GM18511 (cell line): Measurements from ENCODE around the gene LRBA.
"Not testable (repeated sequence)": the region's sequence is repeated elsewhere in the genome, so short reads cannot be mapped to it uniquely, and the experiment has no call there.

Experiments
- ATAC-seq: cut with Tn5 transposase; IDR thresholded peaks from one replicate; pipeline ENCODE4 v1.9.1; 2021; ENCODE audit warnings: mild to moderate bottlenecking, moderate library complexity; ENCODE audit not compliant: unreplicated experiment

The LRBA gene

DNA sequence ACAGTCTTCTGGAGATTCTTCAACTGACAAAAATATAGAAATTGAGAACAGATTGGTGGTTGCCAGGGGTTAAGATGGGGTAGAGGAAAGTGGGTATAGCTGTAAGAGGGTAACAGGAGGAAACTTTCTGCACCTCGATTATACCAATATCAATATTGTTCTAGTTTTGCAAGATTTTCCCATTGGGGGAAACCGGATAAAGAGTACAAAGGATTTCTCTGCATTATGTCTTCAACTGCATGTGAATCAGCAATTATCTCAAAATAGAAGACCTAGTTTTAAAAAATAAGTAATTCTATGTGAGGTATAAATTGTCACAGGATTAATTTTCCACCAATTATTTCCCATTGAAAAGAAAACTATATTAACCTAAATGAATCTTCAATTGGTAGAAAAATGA, 65.7 kb downstream of the LRBA start:
- ATAC-seq = no peak

DNA sequence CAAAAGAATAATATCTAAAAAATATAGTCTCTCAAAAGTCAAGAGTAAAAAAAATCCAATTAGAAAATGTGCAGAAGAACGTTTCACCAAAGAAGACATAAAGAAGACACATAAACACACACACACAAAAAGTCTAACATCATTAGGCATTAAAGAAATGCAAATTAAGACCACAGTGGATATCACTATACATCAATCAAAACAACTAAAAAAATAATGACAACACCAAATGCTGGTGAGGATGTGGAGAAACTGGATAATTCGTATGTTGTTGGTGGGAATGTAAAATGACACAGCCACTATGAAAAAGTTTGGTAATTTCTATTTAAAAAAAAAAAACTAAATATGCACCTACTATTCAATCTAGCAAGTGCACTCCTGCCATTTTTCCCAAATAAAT, 66.4 kb downstream of the LRBA start:
- no peak for ATAC-seq

DNA sequence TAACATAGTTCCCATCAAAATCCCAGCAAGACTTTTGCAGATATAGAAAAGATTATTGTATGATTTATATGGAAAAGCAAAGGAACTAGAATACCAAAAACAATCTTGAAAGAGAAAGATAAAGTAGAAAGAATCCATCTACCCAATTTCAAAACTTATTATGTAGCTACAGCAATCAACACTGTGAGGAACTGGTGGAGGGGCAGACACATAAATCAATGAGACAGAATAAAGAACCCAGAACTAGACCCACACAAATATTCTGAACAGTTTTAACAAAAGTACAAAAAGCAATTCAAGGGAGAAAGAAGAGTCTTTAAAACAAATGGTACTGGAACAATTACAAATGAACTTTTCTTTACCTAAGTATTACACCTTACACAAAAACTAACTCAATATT, 67.0 kb downstream of the LRBA start:
- ATAC-seq = no peak

DNA sequence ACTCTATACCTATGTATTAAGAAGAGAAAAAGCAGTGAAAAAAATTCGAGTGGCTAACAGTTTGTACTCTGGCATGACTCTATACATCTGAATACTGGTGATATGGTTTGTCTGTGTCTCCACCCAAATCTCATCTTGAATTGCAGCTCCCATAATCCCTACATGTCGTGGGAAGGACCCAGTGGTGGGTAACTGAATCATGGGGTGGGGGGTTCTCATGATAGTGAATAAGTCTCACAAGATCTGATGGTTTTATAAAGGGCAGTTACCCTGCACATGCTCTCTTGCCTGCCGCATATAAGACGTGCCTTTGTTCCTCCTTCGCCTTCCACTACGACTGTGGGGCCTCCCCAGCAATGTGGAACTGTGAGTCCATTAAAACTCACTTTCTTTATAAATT, 70.4 kb downstream of the LRBA start:
- no peak for ATAC-seq

DNA sequence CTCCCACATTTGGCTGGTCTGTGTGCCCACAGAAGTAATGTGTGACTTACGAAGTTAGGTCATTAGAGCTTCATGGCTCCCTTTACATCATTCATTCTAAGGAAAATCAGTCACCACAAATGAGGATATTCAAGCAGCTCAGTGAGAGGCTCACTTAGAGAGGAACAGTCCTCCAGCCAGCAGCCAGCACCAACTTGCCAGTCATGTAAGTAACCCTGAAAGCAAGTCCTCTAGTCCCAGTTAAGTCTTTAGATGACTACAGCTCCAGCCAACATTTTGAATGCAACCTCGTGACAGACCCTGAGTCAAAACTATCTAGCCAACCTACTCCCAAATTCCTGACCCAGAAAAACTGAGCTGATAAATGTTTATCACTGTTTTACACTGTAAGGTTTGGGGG, 71.3 kb downstream of the LRBA start:
- ATAC-seq = peak; percentile 47

DNA sequence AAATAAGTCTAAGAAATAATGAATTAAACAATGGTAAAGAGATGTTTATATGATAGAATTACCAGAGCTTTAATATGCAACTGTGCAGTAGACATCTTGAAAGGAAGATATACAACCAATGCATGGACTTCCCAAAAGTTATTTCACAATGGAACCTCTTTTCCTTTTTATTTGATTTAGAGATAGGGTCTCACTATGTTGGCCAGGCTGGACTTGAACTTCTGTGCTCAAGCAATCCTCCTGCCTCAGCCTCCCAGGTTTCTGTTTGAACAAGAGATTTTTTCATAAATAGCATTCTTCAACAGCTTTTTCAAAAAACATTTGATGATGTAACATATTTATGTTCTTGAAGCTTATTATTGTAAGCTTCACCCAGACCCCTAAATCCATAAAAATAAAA, 72.0 kb downstream of the LRBA start:
- ATAC-seq = no peak

DNA sequence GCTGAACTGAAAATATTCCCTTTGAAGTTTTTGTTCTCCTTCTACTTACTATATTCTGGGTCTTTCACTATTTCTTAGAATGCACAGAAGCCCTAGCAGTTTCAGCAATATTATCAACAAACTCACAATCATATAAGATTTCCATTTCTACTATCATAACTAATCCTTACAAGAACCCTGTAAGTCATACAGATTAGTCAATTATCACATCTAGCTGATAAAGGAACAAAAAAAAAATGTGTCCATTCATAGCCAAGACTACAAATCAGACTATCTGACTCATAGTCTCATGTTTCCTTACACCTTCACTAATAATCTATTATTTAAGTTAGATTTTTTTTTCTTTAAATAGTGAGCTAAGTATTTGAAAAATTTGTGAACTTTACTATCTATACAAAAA, 72.5 kb downstream of the LRBA start:
- ATAC-seq = no peak

DNA sequence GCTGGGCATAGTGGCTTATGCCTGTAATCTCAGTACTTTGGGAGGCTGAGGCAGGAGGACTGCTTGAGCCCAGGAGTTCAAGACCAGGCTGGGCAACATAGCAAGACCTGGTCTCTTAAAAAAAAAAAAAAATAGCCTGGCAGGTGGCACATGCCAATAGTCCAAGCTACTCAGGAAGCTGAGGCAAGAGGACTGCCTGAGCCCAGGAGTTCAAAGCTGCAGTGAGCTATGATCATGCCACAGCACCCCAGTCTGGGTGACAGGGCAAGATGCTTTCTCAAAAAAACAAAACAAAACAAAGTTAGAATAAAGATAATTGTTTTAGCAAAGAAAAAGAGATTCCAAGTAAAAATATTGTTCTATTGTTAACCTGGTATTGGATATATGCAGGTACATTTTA, 75.0 kb downstream of the LRBA start:
- no peak for ATAC-seq

DNA sequence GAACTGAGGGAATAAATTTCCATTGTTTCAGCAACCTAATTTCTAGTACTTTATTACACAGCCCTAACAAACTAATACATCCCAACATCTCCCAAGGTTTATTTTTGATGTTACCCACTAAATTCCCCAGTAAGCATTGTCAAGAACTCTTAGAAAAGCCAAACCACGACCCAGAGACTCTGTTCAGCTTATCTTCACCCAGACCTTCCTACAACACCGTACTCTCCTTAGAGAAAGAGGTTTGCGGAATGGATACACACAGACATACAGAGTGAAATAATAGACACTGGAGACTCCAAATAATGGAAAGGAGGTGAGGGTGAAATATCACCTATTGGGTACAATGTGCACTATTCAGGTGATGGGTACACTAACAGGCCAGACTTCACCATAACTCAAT, 75.6 kb downstream of the LRBA start:
- ATAC-seq = no peak

DNA sequence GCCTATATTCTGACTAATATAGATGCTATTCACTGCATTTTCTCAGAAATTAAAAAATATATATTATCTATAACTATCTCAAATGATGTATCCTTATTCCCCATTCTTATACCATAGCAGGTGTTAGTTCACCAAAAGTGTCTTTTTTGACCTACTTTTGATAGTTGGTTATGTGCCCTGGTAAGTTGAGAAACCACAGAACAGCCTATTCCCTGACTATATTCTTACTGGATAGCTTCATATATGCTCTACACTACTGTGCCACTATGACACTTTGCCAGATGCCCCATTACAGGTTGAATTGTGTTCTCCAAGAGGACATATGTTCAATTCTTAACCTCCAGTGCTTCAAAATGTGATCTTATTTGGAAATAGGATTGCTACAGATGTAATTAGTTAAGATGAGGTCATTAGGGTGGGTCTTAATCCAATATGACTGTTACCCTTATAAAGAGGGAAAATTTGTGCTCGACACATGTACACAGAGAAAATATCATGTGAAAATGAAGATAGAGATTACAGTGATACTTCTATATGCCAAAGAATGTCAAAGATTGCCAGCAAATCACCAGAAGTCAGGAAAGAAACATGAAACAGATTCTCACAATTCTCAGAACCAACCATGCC, 76.1 kb downstream of the LRBA start:
- no peak for ATAC-seq

DNA sequence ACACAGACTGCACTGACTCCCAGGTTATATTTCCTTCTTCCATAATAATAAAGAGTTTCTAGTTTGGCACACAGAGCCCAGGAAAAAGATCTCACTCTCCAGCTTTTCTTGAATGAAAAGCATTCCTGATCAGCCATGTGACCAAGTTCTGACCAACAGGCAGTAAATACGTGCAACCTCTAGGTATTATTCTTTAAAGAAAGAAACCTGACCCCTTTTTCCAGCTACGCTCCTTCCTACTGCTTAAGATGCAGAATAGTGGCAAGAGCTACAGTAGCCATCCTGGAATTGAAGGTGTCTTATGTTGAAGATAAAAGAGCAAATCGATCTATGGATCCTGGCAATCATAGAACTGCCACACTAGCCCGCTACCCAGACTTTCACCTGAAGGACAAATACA, 76.7 kb downstream of the LRBA start:
- ATAC-seq = no peak

DNA sequence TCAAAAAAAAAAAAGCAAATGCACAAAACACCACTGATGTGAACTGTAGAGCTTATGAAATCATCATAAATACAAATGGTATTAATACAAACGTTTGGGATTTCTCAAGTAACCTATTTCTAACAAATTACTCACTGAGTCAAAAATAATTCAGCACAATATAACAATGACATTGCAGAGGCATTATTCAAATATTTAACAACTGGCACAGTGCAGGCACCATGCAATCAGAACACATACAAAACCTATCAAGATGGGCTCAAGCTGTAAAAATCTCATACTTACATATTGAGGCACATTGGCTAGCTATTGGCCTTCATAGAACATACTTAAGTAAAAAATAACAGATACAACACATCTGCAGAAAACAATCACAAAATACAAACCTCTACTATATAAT, 81.1 kb downstream of the LRBA start:
- ATAC-seq = no peak

DNA sequence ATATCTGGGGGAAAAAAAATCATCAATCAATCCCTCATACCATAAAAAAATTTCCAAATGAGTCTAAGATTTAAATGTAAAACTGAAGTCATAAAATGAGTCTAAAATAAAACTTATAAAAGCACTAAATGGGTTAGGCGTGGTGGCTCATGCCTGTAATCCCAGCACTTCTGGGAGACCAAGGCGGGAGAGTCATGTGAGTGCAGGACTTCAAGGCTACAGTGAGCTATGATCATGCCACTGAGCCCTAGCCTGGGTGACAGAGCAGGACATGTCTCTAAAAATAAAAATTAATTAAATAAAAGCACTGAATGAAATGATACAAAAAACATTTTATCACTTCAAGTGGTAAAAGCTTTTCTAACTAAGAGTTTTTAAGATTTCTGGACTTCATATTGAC, 83.3 kb downstream of the LRBA start:
- no peak for ATAC-seq

DNA sequence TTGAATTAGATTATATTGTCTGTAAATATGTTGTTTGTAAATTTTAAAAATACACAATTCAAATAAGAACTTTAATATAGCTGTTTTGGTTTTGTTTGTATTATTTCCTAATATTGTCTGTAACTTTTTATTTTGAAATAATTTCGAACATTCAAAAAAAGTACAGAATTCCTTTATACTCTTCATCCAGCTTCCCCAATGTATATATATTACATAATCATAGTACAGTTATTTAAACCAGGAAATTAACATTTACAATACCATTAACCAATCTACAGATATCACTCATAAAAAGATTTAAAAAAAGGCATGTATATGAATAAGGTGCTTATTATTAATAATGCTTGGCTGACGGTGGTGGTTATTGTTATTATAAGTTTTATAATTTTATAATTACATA, 84.1 kb downstream of the LRBA start:
- no peak for ATAC-seq

DNA sequence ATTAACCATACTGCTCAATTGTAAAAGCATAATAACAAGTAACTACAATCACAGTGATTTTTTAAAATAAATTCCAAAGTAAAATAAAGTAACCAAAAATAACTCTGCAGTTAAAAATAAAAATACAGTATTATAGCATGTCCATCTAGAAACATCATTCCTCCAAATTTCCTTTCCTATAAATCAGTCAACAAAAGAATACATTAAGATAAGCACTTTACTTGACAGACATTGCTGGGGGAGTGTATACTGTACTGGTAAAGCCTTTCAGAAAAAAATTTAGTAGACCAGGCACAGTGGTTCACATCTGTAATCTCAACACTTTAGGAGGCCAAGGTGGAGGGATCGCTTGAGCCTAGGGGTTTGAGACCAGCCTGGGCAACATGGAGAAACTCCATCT, 91.1 kb downstream of the LRBA start:
- ATAC-seq = no peak

DNA sequence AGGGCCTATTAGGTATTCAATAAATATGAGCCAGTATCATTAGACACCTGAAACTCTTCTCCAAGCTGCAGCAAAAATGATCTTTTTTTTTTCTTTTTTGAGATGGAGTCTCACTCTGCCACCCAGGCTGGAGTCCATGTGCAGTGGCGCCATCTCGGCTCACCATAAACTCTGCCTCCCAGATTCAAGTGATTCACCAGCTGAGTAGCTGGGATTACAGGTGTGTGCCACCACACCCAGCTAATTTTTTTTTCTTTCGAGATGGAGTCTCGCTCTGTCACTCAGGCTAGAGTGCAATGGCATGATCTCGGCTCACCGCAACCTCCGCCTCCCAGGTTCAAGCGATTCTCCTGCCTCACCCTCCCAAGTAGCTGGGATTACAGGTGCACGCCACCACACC, 93.6 kb downstream of the LRBA start:
- ATAC-seq = not testable (repeated sequence)

DNA sequence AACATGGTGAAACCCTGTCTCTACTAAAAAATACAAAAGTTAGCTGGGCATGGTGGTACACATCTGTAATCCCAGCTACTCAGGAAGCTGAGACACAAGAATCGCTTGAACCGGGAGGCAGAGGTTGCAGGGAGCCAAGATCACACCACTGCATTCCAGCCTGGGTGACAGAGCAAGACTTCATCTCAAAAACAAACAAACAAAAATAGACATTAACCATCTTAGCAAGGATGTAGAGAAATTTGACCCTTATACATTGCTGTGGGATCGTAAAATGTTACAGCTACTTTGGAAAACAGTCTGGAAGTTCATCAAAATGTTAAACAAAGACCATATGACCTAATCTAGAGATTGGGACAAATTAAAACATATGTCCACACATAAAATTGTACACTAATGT, 96.5 kb downstream of the LRBA start:
- ATAC-seq = not testable (repeated sequence)

DNA sequence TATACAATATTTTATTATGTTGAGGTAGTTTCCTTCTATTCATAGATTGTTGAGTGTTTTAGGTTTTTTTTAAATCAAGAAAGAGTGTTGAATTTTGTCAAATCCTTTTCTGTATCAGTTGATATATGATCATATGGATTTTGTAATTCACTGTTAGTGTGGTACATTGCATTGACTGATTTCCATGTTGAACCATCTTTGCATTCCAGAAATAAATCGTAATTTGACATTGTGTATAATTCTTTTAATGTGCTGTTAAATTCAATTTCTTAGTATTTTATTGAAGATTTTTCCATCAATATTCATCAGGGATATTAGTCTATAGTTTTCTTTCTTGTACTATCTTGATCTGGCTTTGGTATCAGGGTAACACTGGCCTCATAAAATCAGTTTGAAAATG, 103.8 kb downstream of the LRBA start:
- ATAC-seq = no peak

DNA sequence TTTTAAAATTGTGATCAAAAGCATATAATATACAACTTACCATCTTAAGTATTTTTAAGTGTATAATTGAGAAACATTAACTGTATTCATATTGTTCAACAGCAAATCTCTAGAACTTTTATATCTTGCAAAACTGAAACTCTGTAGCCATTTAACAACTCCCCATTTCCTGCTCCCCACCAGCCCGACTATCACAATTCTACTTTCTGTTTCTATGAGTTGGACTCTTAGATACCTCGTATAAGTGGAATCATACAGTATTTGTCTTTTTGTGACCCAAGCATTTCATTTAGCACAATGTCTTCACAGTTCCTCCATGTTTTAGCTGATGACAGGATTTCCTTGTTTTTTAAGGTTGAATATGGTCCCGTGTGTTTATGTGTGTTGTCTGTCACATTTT, 106.0 kb downstream of the LRBA start:
- ATAC-seq = no peak

DNA sequence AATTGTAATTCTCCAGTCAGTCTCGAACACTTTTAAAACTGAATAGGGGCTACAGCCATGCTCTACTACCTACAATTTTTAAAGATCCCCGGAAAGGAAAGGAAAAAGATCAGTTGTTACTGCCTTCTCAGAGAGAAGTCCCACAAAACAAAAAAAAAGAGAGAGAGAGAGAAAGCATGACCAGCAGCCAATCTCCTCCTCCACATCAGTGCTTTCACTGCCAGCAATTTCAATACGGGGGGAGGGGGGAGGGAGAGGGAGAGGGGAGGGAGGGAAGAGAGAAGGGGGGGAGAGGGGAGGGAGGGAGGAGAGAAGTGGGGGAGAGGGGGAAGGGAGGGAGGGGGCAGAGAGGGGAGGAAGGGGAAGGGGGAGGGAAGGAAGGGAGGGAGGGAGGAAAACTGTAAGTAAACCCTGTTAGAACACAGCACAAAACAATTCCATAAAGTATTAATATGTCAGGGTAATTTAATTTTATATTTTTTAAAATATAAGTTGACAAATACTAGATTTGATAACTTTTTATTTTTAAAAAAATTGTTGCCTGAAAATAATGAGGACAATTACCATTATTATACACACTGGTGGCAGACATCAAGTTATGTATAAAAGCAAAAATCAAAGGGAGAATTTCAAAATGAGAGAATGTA, 108.0 kb downstream of the LRBA start:
- ATAC-seq = no peak

DNA sequence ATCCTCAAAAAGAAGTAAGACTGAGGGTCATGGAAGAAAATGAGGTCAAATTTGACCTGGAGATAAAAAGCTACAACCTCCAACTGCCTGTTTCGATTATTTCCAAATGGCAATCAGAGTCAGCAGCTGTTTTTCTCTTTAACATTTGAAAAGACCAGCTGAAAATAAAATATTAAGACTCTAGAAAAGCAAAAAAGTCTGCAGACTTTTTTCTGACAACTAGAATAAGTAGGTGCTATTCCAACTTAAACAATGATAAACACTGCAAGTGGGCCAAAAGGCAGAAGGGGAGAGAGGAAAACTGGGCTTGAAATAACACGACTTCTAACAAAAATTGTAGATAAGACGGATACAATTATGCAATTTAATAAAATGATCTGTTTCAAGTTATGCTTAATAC, 110.4 kb downstream of the LRBA start:
- ATAC-seq = no peak

DNA sequence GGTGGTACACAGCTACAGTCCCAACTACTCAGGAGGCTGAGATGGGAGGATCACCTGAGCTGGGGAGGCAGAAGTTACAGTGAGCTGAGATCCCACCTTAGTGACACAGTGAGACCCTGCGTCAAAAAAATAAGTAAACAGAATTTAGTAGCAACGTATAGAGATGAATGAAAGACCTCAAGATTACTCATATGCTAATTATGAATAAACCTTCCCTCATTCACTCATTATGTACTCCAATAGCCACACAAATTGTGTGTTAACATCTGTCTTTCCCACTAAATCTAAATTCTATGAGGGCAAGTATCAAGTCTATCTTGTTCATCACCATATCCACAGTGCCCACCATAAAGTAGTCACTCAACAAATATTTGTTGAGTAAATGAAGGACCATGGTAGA, 111.5 kb downstream of the LRBA start:
- no peak for ATAC-seq

DNA sequence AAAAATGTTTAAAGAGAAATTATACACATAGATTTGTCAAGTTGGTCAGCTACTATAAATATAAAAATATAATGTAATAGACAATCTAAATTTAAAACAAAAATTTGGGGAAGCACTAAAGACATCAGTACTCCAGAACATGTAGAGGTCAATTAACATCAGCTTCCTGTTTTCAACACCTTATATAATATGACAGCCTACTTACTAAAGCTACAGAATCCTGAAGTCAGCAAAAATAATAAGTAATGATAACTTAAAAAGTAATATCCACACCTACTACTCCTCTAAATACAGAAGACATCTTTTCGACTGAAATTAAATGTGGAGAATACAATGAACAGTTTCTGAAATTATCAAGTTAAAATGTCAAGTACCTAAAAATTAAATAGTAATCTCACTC, 118.6 kb downstream of the LRBA start:
- no peak for ATAC-seq
